Skeletal muscle tissue (tissue), 4 donors: Measurements from ENCODE around the gene DYNLRB2. TPM values are rescaled to one million over a fixed set of nuclear protein-coding genes. Genes with fewer than 3 reads are reported as not detected.

Source experiments
- H3K27ac ChIP-seq: one replicate; pipeline ENCODE4 v1.7.0; 2013; ENCODE audit warnings: mild to moderate bottlenecking, low read depth, low read length, inconsistent platforms
- H3K27me3 ChIP-seq, 3 donors: one replicate each; pipeline ENCODE4 v1.7.0; 2013; ENCODE audit warnings: low read length in 3 of 3; ENCODE audit not compliant: control insufficient read depth in 3 of 3, insufficient read depth in 3 of 3
- H3K36me3 ChIP-seq, 3 donors: one replicate each; pipeline ENCODE4 v1.7.0; 2013; ENCODE audit warnings: low read length in 3 of 3; ENCODE audit not compliant: control insufficient read depth in 3 of 3, insufficient read depth in 3 of 3
- H3K4me1 ChIP-seq, 3 donors: one replicate each; pipeline ENCODE4 v1.7.0; 2013; ENCODE audit warnings: low read length in 3 of 3, mild to moderate bottlenecking in 3 of 3; ENCODE audit not compliant: control insufficient read depth in 3 of 3, insufficient read depth in 3 of 3
- H3K4me3 ChIP-seq, 3 donors: one replicate each; pipeline ENCODE4 v1.7.0; 2013; ENCODE audit warnings: low read length in 3 of 3
- H3K9ac ChIP-seq, 3 donors: one replicate each; pipeline ENCODE4 v1.7.0; 2013; ENCODE audit warnings: low read length in 3 of 3, mild to moderate bottlenecking in 3 of 3, moderate library complexity in 2 of 3, low read depth in 1 of 3
- H3K9me3 ChIP-seq, 3 donors: one replicate each; pipeline ENCODE4 v1.7.0; 2013; ENCODE audit warnings: low read length in 3 of 3; ENCODE audit not compliant: control insufficient read depth in 3 of 3
- total RNA-seq: library from RNA; depleted of rRNA; stranded (reverse); fragments of >200 nt; gene quantifications from one replicate; pipeline ENCODE4 v1.2.3, GENCODE V29; 2014
- donor health status: Osteomylitis.

Gene DYNLRB2
- total RNA-seq = 2.1 TPM

- Histone ChIP-seq H3K27ac (peak within 1 kb of the TSS; percentile 41), H3K36me3 (no peaks in the 10 kb centered on the region), H3K27me3 (peaks cover 0 to 8% (median 2%) of the 10 kb centered on the region in 3 donors), H3K4me1 (peaks cover 0 to 11% (median 6%) of the 10 kb centered on the region in 3 donors), H3K4me3 (peak within 1 kb of the TSS; percentile 89 to 94 (median 92)), H3K9ac (peak within 1 kb of the TSS; percentile 55 to 72 (median 57)), H3K9me3 (no peaks in the 10 kb centered on the region)
Observed at GRCh38 chr16:80540516-80541305, at the start of gene DYNLRB2. TSS of gene DYNLRB2 (plus strand) at chr16:80540993. CDS start at chr16:80541077, 84 bp downstream.

GRCh38 chr16:80500116-80500859 is 40.5 kb upstream of the DYNLRB2 start:
- Histone ChIP-seq H3K9me3 (peaks cover 0 to 4% (median 0%) of the 10 kb centered on the region in 3 donors), H3K4me3 (no peak overlapping the region), H3K27ac (no peak overlapping the region), H3K36me3 (no peaks in the 10 kb centered on the region), H3K9ac (no peak overlapping the region), H3K27me3 (no peaks in the 10 kb centered on the region), H3K4me1 (no peaks in the 10 kb centered on the region)

- H3K27me3 ChIP-seq = no peaks in the 10 kb centered on the region
- no peaks in the 10 kb centered on the region for H3K4me1 ChIP-seq
- H3K9ac ChIP-seq = no peak overlapping the region
- H3K36me3 ChIP-seq = no peaks in the 10 kb centered on the region
- H3K27ac ChIP-seq = no peak overlapping the region
- H3K9me3 ChIP-seq = peaks cover 0 to 4% (median 0%) of the 10 kb centered on the region in 3 donors
- H3K4me3 ChIP-seq = no peak overlapping the region
Observed at GRCh38 chr16:80500961-80501525, 39.8 kb upstream of the DYNLRB2 start.

GRCh38 chr16:80503107-80503506 is 37.7 kb upstream of the DYNLRB2 start:
- peak overlapping the region; percentile 12 for H3K27ac ChIP-seq
- no peaks in the 10 kb centered on the region for H3K27me3 ChIP-seq
- H3K9me3 ChIP-seq = peaks cover 0 to 4% (median 0%) of the 10 kb centered on the region in 3 donors
- H3K4me3 ChIP-seq = no peak overlapping the region
- H3K36me3 ChIP-seq = no peaks in the 10 kb centered on the region
- no peaks in the 10 kb centered on the region for H3K4me1 ChIP-seq
- H3K9ac ChIP-seq = no peak overlapping the region

GRCh38 chr16:80507538-80507937 is 33.3 kb upstream of the DYNLRB2 start:
- peaks cover 0 to 2% (median 0%) of the 10 kb centered on the region in 3 donors for H3K27me3 ChIP-seq
- no peak overlapping the region for H3K4me3 ChIP-seq
- H3K9ac ChIP-seq = no peak overlapping the region
- no peaks in the 10 kb centered on the region for H3K4me1 ChIP-seq
- H3K36me3 ChIP-seq = no peaks in the 10 kb centered on the region
- no peaks in the 10 kb centered on the region for H3K9me3 ChIP-seq
- peak overlapping the region; percentile 11 for H3K27ac ChIP-seq

- H3K4me1 ChIP-seq = no peaks in the 10 kb centered on the region
- H3K27me3 ChIP-seq = peaks cover 0 to 4% (median 0%) of the 10 kb centered on the region in 3 donors
- no peaks in the 10 kb centered on the region for H3K9me3 ChIP-seq
- no peaks in the 10 kb centered on the region for H3K36me3 ChIP-seq
- no peak overlapping the region for H3K9ac ChIP-seq
- no peak overlapping the region for H3K4me3 ChIP-seq
- no peak overlapping the region for H3K27ac ChIP-seq
Observed at GRCh38 chr16:80509872-80510271, 30.9 kb upstream of the DYNLRB2 start.

GRCh38 chr16:80511824-80512592 is 28.8 kb upstream of the DYNLRB2 start:
- Histone ChIP-seq H3K36me3 (no peaks in the 10 kb centered on the region), H3K4me1 (no peaks in the 10 kb centered on the region), H3K9me3 (no peaks in the 10 kb centered on the region), H3K27me3 (peaks cover 0 to 8% (median 4%) of the 10 kb centered on the region in 3 donors), H3K27ac (no peak overlapping the region), H3K4me3 (no peak overlapping the region), H3K9ac (no peak overlapping the region)

GRCh38 chr16:80512593-80512853 is 28.3 kb upstream of the DYNLRB2 start:
- Histone ChIP-seq H3K4me1 (no peaks in the 10 kb centered on the region), H3K36me3 (no peaks in the 10 kb centered on the region), H3K9me3 (no peaks in the 10 kb centered on the region), H3K27ac (no peak overlapping the region), H3K9ac (no peak overlapping the region), H3K27me3 (peaks cover 0 to 8% (median 4%) of the 10 kb centered on the region in 3 donors), H3K4me3 (no peak overlapping the region)

DNA sequence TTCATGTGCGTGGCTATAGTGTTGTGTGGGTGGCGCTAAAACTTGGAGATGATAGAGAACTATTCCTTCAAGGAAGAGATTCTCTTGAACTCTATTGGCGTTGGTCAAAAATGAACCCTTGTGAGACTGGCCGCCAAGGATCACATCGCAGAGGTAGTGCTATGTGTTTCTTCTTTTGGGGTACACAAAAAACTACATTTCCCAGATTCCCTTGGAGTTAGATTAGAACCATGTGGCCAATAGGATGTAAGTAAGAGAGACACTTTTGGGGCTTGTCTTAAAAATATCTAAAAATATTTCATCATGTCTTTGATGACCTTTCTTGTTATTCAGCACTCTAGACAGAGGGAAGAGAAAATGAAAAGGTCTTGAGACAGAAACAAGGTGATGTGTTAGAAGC is 25.4 kb upstream of the DYNLRB2 start:
- H3K9ac ChIP-seq = no peak overlapping the region
- H3K9me3 ChIP-seq = no peaks in the 10 kb centered on the region
- H3K27ac ChIP-seq = no peak overlapping the region
- no peaks in the 10 kb centered on the region for H3K36me3 ChIP-seq
- H3K4me3 ChIP-seq = no peak overlapping the region
- no peaks in the 10 kb centered on the region for H3K4me1 ChIP-seq
- H3K27me3 ChIP-seq = peaks cover 0 to 8% (median 2%) of the 10 kb centered on the region in 3 donors
